GM19025 (cell line): ENCODE data around the gene FUT2.

Experiments
- ATAC-seq: cut with Tn5 transposase; IDR thresholded peaks from one replicate; pipeline ENCODE4 v1.9.1; 2021; ENCODE audit warnings: mild to moderate bottlenecking, low read depth, moderate library complexity; ENCODE audit not compliant: unreplicated experiment

FUT2 gene

GRCh38 chr19:48722196-48722708, 26.5 kb downstream of the FUT2 start:
- no peak for ATAC-seq

GRCh38 chr19:48724796-48725753, 29.3 kb downstream of the FUT2 start:
- ATAC-seq: no peak

- ATAC-seq: no peak
These were observed 30.8 kb downstream of the FUT2 start for GRCh38 chr19:48726556-48726955.

- no peak for ATAC-seq
These were observed 33.3 kb downstream of the FUT2 start for GRCh38 chr19:48728911-48729664.

- no peak for ATAC-seq
These were observed 35.7 kb downstream of the FUT2 start for GRCh38 chr19:48731452-48731851.

- ATAC-seq: no peak
These were observed 38.9 kb downstream of the FUT2 start for GRCh38 chr19:48734625-48735024.

- no peak for ATAC-seq
These were observed 39.4 kb downstream of the FUT2 start for GRCh38 chr19:48735031-48735615.

GRCh38 chr19:48737360-48737998, 41.7 kb downstream of the FUT2 start:
- no peak for ATAC-seq

- peak; percentile 85 for ATAC-seq
These were observed 43.0 kb downstream of the FUT2 start for GRCh38 chr19:48738557-48739403.

GRCh38 chr19:48739404-48740163, 43.8 kb downstream of the FUT2 start:
- ATAC-seq: no peak

GRCh38 chr19:48740164-48740972, 44.6 kb downstream of the FUT2 start, which contains the start of gene RASIP1:
Gene RASIP1 (minus strand): TSS chr19:48740610. CDS start chr19:48740282, 328 bp downstream.
- ATAC-seq: no peak

GRCh38 chr19:48741129-48741999, 45.6 kb downstream of the FUT2 start:
- no peak for ATAC-seq

- no peak for ATAC-seq
These were observed 46.3 kb downstream of the FUT2 start for GRCh38 chr19:48742096-48742495.

- ATAC-seq: no peak
These were observed 49.6 kb downstream of the FUT2 start for GRCh38 chr19:48745208-48745995.

GRCh38 chr19:48746110-48746509, 50.3 kb downstream of the FUT2 start:
- no peak for ATAC-seq
